Right hindlimb (tissue), 1 donor: ENCODE data around the gene FBH1.
A peak's percentile ranks its signal among the peaks of the same experiment; 100 is the strongest.
"Not testable (repeated sequence)": the region's sequence is repeated elsewhere in the genome, so short reads cannot be mapped to it uniquely, and the experiment has no call there.

Source experiments
- DNase-seq: peaks from one replicate; pipeline ENCODE4 v3.0.0-alpha.2; 2018

Gene FBH1

GRCh38 chr10:5942474-5942873 is 52.4 kb downstream of the FBH1 start:
- DNase-seq: peak; percentile 42

DNA sequence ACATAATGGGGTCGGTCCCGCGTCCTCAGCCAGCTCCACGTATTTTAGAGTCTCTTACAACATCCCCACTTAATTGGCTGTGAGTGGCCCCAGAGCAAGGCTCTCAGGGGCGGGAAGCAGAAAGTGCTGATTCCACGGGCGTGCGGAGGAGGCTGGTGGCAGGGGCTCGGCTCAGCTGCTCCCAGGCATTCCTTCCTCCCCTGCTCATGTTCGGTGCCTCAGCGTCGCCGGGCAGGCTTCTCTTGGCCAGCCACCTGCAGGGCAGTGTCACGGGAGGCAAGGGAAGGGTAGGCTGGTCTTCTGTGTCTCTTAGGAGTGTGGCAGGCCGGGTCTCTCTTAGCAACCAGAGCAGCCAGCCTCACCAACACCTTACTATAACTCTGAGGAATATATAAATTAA is 53.5 kb downstream of the FBH1 start:
- peak; percentile 66 for DNase-seq

DNA sequence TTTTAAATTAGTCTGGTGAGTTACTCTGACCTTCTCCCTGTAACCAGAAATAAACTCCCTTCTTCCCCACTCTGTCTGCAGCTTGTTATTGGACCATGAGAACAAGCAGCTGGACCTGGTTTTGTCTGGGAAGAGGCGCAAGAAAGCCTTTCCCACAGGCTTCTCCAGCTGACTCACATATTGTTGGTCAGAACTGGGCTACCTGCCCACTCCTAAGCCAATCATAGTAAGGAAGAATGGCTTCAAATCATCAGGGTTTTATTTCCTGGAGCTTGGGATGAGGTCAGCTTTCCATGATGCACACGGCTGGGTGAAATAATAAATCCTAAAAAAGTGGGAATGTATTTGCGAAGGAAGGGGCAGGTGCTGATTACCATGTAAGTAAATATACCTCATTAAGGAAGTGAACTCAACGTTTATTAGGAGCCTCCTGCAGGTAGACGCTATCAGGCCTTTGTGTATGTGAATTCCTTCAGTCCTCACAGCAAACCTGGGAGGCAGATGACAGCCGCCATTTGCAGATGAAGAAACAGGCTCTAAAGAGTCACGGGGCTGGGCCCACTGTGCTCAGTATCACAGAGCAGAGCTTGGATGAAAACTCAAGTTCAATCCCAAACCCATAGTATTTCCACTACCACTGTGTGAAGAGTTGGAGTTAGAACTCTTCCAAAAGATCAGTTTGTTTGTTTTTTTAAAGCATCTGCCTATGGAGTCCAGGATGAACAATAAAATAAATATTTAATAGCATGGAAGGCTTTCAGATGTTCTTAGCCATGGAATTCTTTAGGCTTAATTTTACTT is 54.5 kb downstream of the FBH1 start:
- peak; percentile 95 for DNase-seq

DNA sequence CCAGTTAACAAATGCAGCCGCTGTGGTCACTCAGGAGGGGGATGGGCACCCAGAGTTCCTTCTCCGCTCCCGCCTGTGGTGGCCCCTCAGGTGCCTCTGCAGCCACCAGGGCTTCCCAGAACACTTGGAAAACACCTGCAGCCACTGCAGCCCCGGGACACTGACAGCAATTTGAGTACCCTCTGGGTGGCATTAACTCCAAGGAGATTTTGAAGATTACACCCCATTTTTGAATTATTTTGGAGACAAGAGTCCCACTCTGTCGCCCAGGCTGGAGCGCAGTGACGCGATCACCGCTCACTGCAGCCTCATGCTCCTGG is 55.1 kb downstream of the FBH1 start:
- peak; percentile 54 for DNase-seq

DNA sequence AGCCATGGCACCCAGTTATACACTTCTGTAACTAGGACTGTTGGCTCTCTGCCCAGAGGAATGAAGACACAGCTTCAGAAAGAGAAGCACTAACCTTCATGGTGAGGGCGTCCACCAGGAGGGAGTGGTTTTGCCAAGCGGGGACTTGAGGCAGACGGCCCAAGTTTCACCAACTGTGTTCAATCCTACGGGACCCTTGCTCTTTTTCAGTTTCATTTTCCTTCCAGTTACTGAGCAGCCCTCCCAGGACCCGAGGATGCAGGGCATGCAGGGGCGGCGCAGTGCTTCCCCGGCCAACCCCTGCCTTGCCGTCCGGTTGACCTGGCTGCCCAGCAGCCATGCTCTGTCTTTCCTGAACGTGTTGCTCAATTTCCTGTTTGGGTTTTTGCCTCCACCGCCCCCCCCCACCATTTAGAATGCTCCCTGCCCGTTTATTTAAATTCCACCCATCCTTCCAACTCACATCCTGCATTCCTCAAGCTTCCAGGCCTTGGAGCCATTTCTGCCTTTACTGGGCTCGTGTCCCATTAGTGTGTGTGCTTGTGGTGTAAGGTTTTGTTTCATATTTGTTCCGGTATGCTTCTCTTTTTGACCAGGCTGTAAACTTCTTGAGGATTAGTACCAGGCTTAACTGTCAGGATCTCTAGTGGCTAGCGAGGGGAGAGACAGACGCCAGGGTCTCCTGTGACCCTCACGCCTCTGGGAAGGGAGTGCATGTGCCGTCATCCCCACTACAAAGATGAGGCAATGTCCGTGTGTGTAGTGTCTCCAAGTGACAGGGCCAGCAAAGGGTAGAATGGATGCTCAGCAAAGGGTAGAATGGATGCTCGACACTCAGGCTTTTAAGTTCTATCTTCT is 55.7 kb downstream of the FBH1 start:
- DNase-seq: peak; percentile 91

DNA sequence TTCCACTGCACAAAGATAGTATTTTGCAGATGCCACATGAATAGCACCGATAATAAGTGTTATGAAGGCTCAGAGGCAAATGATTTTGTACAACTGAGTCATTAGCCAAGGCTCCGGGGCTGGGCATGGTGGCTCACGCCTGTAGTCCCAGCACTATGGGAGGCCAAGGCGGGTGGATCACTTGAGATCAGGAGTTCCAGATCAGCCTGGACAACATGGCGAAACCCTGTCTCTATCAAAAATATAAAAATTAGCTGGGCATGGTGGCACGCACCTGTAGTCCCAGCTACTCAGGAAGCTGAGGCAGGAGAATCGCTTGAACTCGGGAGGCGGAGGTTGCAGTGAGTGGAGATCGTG is 56.4 kb downstream of the FBH1 start:
- not testable (repeated sequence) for DNase-seq

DNA sequence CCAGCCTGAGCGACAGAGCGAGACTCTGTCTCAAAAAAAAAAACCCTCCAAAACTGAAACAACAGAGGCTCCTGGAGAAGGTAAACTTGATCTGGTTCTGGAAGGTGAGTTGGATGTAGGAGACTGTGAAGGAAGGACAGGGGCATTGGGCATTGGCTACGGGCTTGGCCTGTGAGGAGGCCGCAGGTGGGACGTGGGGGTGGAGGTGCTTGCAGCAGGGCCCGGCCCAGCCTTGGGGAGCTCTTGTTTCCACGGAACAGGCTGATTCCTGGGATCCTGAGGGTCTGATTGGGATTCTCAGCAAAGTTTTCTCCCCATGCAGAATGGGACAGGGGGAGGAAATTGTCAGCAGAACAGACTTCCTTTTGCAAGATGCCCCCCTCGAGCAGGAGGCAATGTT is 56.7 kb downstream of the FBH1 start:
- no peak for DNase-seq

DNA sequence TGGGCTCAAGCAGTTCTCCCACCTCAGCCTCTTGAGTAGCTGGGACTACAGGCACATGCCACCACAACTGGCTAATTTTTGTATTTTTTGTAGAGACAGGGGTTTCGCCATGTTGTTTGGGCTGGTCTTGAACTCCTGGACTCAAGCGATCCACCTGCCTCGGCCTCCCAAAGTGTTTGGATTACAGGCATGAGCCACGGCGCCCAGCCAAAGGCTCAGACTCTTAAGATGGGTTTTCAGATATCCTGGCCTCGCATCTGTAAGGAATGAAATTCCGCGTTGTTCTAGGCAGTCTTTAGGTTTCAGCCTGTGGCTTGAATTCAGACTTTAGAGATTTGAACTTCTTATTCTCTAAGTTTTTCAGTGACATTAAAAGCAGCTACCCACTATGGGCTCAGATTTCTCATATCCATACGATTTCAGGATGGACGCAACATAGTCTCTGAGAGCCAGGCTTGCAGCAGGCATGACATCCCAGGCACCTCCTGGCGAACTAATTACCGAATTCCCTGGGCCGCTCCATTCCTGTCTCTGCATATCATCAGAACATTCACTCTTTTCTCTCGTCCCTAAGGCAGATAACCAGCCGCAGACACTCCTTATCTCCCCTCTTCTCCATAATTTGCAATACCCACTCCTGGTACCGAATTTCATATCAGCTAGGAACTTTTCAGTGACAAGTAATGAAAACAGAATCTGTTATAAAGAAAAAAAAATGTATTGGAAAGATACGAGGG is 57.6 kb downstream of the FBH1 start:
- DNase-seq: no peak

DNA sequence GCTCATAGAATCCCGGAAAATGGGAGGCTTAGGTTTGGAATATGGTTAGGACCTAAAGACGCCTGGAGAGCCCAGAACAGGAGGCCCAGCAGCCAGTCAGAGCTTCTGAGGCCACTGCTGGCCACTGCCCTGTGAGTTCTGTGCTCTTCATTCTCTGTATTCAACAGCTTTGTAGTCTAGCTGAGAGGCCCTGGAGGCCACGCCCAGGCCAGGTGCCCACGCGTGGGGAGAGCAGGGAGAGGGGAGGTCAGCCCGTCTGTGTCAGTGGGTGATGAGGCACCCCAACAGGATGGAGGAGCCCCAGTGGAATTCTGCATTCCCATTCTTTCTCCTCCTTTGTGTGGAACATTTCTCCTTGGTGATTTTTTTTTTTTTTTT is 58.2 kb downstream of the FBH1 start:
- no peak for DNase-seq

DNA sequence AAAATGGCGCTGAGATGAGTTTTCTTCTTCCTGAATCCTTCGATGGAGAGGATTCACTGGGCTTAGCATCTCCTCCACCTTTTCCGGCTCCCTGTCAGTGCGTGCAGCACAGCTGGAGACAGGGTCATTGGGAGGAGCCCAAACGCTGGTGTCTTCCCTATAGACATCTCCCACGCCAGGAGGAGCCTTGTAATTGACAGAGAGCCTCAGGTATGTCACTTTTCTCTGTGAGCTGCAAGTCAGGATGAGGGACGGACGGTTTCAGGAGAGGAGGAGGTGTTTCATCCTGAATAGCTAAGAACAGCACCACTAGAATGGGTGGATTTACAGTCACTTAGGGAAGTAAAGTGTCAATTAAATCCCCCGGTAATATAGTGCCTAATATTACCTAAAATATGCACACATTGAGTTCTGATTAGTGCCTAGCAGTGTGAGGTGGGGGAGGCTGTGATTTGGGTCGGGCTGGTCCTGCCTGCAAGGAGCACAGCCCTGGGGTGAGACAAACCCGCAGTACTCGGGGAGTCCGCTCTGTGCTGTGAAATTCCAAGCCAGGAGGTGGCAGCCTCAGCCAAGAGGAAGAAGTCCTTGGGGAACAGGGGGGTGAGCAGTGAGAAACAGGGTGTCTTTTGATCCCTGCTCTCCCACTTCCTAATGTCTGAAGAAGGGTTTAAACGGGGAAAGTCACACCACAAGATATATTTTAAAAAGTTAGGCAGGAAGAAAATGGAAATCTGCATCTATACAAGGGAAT is 59.1 kb downstream of the FBH1 start:
- DNase-seq: peak; percentile 46

DNA sequence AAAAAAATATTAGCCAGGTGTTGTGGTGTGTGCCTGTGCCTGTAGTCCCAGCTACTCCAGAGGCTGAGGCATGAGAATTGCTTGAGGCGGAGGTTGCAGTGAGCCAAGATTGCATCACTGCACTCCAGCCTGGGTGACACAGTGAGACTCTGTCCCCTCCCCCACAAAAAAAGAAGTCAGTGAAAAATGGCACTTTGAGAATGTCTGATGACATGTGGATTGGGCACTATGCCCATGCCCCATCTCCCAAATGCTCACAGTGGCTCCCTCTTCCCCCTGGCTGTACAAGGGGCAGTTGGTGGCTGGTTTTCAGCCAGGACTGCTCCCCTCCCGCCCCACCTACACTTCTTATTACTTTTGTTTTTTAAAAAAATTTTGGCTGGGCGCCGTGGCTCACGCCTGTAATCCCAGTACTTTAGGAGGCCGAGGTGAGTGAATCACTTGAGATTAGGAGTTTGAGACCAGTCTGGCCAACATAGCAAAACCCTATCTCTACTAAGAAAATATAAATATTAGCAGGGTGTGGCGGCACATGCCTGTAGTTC is 61.2 kb downstream of the FBH1 start:
- no peak for DNase-seq

- DNase-seq: no peak
Observed at GRCh38 chr10:5951721-5952407, 61.8 kb downstream of the FBH1 start.

DNA sequence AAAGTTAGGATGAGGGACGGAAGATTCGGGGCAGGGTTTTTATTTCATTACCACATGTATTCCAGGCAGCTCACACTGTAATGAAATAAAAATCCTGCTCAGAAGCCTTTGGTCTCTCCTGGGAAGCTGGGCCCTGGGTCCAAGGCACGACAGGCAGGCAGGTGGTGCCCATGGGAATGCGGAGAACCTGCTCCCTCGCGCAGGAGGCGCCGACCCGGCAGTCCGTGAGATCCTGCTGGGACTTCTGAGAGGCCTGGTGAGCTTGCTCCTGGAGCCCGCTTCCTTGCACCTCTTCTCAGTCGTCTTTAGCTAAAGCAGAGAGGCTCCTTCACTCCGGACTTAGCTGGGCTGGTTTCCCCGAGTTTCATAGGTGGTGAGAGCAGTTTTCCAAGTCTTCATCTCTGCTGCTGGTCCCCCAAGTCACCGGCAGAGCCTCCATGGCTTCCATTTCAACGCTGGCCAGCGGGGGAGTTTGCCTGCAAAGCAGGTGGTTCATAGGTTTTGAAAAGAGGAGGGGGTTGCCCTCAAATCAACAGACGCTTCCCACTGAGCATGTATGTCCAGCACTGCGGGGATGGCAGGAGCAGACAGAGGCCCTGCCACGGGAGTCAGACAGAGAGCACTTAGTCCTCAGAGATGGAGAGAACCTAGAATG is 62.8 kb downstream of the FBH1 start:
- DNase-seq: no peak

- DNase-seq: no peak
Observed at GRCh38 chr10:5953676-5954075, 63.6 kb downstream of the FBH1 start.

DNA sequence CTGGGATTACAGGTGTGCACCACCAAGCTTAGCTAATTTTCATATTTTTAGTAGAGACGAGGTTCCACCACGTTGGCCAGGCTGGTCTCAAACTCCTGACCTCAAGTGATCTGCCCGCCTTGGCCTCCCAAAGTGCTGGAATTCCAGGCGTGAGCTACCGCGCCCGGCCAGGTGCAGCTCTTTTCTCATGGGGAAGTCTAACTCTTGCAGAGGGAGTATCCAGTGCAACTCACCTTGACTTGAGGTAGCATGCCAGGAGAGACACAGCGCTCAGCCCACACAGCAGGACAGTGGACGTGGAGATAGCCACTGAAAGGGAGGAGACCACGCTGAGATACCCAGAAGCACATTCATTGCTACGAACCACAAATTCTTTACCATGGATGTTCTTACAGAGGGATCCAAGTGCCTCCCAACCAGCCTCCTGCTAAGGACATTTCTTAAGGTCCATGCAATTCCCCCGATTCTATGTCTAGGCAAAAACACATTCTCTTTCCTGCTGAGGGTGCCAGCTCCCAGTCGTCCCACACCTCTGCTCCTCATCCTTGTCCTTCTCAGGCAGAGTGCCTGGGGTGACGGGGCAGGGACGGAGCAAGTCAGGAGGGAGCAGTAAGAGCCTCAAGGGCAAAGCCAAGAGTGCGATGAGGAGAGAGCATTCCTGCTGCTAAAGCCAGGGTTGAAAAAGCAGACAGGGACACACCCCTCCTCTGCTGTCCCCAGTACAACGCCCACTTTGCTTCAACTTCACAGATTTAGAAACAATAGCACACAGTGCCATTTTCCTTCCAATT is 66.3 kb downstream of the FBH1 start:
- no peak for DNase-seq

DNA sequence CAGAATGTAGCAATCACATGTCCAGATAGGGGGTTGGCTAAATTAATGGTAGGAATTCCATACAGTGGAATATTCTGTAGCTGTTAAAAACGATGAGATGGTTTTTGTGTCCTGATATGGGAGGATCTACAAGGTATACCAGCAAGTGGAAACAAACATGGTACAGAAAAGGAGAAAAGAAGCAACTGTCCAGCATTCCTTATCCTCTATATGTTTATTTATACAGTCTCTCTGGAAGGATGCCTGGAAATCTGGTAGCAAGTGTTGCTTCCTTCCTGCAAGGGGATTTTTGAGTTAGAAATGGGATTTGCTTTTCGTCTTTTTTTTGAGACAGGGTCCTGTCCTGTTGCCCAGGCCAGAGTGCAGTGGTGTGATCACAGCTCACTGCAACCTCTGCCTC is 68.0 kb downstream of the FBH1 start:
- no peak for DNase-seq

- no peak for DNase-seq
Observed at GRCh38 chr10:5958675-5959074, 68.6 kb downstream of the FBH1 start.

DNA sequence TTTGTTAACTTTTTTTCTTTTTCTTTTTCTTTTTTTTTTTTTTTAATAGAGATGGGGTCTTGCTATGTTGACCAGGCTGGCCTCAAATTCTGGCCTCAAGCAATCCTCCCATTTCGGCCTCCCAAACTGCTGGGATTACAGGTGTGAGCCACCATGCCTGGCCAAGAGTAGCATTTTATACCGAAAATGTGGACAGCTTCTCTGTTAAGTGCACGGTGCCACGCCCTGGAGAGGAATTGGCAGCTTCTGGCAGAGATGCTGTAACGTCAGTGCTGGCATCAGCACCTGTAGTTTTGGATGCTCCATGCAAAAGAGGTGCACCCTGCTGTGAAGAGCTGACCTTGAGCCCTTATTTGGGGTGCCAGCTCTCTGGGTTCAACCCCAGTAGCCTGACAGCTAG is 69.1 kb downstream of the FBH1 start:
- DNase-seq: no peak

GRCh38 chr10:5959581-5960069 is 69.6 kb downstream of the FBH1 start:
- DNase-seq: no peak
